Ascending aorta (tissue), 2 donors: ENCODE results near the gene CHAD. TPM values are rescaled to one million over a fixed set of nuclear protein-coding genes. Genes with fewer than 3 reads are reported as not detected.

Experiments
- DNase-seq, 2 donors: peaks; one replicate each; pipeline ENCODE4 v3.0.0-alpha.2; 2019; ENCODE audit warnings: low spot score in 2 of 2
- H3K27ac ChIP-seq, 2 donors: fragments of 200-600 bp; sonication (generic); one replicate each; pipeline ENCODE4 v1.5.1; 2016 to 2017; ENCODE audit warnings: mild to moderate bottlenecking in 1 of 2
- H3K27me3 ChIP-seq: fragments of 200-600 bp; sonication (generic); one replicate; pipeline ENCODE4 v1.5.1; 2017
- H3K36me3 ChIP-seq, 2 donors: fragments of 200-600 bp; sonication (generic); one replicate each; pipeline ENCODE4 v1.5.1; 2016
- H3K4me1 ChIP-seq, 2 donors: fragments of 200-600 bp; sonication (generic); one replicate each; pipeline ENCODE4 v1.5.1; 2016 to 2017; ENCODE audit warnings: mild to moderate bottlenecking in 1 of 2
- H3K4me3 ChIP-seq, 2 donors: fragments of 200-600 bp; sonication (generic); one replicate each; pipeline ENCODE4 v1.5.1; 2016 to 2017; ENCODE audit warnings: mild to moderate bottlenecking in 1 of 2
- H3K9me3 ChIP-seq, 2 donors: fragments of 200-600 bp; sonication (generic); one replicate each; pipeline ENCODE4 v1.5.1; 2016
- intact Hi-C: fragments of 100-400 bp; cut with DNase I; formaldehyde crosslinking; loops from one replicate; pipeline ENCODE4 v1.15.1; 2023
- total RNA-seq: library from RNA; depleted of rRNA; stranded (reverse); fragments of >200 nt; gene quantifications from one replicate; pipeline ENCODE4 v1.1.0, GENCODE V29; 2016
- TF ChIP-seq, protein P1 (sequence below), 3 experiments: fragments of 200-600 bp in 2 of 3; fragments of 450-650 bp in 1 of 3; sonication (generic) in 2 of 3; IDR thresholded peaks; one replicate each; pipeline ENCODE4 v1.5.1; 2016 to 2019; ENCODE audit warnings: antibody characterized with exemption in 3 of 3, mild to moderate bottlenecking in 1 of 3, moderate library complexity in 1 of 3

Gene CHAD
- total RNA-seq, 1 donor from 2014 or later = not detected

GRCh38 chr17:50440838-50441829 is 27.5 kb downstream of the CHAD start:
- Histone ChIP-seq H3K36me3 (no peaks in the 10 kb centered on the region), H3K9me3 (no peaks in the 10 kb centered on the region), H3K27ac (no peak overlapping the region), H3K4me1 (no peaks in the 10 kb centered on the region), H3K27me3 (no peaks in the 10 kb centered on the region), H3K4me3 (no peak overlapping the region)
- DNase-seq = no peak
- intact Hi-C loops = no loop called here
- TF ChIP-seq, protein P1, sequence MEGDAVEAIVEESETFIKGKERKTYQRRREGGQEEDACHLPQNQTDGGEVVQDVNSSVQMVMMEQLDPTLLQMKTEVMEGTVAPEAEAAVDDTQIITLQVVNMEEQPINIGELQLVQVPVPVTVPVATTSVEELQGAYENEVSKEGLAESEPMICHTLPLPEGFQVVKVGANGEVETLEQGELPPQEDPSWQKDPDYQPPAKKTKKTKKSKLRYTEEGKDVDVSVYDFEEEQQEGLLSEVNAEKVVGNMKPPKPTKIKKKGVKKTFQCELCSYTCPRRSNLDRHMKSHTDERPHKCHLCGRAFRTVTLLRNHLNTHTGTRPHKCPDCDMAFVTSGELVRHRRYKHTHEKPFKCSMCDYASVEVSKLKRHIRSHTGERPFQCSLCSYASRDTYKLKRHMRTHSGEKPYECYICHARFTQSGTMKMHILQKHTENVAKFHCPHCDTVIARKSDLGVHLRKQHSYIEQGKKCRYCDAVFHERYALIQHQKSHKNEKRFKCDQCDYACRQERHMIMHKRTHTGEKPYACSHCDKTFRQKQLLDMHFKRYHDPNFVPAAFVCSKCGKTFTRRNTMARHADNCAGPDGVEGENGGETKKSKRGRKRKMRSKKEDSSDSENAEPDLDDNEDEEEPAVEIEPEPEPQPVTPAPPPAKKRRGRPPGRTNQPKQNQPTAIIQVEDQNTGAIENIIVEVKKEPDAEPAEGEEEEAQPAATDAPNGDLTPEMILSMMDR (IDR thresholded peaks at IDR 0.05) = no peak

GRCh38 chr17:50440172-50440837 is 28.4 kb downstream of the CHAD start:
- no peaks in the 10 kb centered on the region for H3K36me3 ChIP-seq
- H3K4me3 ChIP-seq = no peak overlapping the region
- no peaks in the 10 kb centered on the region for H3K4me1 ChIP-seq
- H3K27ac ChIP-seq = no peak overlapping the region
- H3K9me3 ChIP-seq = no peaks in the 10 kb centered on the region
- intact Hi-C loops = no loop called here
- TF ChIP-seq, protein P1 (IDR thresholded peaks at IDR 0.05) = no peak
- no peak for DNase-seq
- no peaks in the 10 kb centered on the region for H3K27me3 ChIP-seq

DNA sequence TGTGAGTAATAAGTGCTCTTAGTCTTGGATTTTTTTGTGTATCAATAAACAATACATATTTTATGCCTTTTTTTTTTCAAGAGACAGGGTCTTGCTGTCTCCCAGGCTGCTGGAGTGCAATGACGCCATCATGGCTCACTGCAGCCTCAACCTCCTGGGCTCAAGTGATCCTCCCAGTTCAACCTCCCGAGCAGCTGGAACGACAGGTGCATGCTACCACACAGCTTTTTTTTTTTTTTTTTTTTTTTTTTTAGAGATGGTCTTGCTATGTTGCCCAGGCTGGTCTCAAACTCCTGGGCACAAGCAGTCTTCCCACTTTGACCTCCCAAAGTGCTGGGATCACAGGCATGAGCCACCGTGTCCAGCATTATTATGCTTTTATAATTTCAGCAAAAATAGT is 29.7 kb downstream of the CHAD start:
- H3K36me3 ChIP-seq = no peaks in the 10 kb centered on the region
- no peak overlapping the region for H3K4me3 ChIP-seq
- DNase-seq = no peak
- TF ChIP-seq, protein P1 (IDR thresholded peaks at IDR 0.05) = no peak
- no peaks in the 10 kb centered on the region for H3K27me3 ChIP-seq
- H3K9me3 ChIP-seq = no peaks in the 10 kb centered on the region
- H3K27ac ChIP-seq = no peak overlapping the region
- H3K4me1 ChIP-seq = no peaks in the 10 kb centered on the region
- intact Hi-C loops = no loop called here

GRCh38 chr17:50437409-50437808 is 31.3 kb downstream of the CHAD start:
- Histone ChIP-seq H3K4me1 (no peaks in the 10 kb centered on the region), H3K27me3 (no peaks in the 10 kb centered on the region), H3K9me3 (no peaks in the 10 kb centered on the region), H3K36me3 (no peaks in the 10 kb centered on the region), H3K27ac (no peak overlapping the region), H3K4me3 (no peak overlapping the region)
- no peak for DNase-seq
- intact Hi-C loops = no loop called here
- TF ChIP-seq, protein P1 (IDR thresholded peaks at IDR 0.05) = no peak

DNA sequence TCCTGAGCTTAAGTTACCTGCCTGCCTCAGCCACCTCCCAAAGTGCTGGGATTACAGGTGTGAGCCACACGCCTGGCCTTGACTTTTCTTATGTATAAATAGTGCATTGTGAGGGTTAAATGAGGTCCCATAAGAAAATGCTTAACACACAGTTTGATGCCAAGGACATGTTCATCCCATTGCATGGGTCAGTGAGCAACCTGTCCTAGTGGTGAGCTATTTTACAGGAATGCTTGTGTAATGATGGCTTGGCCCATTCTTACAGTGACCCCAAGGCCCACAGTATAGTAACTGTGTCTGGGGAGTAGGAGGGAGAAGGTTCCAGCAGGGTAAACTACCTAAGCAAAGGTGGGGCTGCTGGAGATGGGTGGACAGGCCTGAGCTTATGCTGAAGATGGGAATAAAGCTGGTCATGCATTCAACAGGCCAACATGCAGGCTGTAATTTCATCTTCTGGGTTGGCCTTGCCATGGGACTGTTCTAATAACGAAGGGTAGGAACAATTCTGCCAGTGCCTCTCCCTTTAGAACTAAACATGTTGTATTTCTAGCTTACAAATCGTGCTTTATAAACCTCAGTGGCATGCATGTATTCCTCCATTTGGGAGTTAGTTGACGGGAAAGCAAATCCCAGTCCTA is 36.4 kb downstream of the CHAD start:
- Histone ChIP-seq H3K27ac (no peak overlapping the region), H3K4me3 (no peak overlapping the region), H3K9me3 (no peaks in the 10 kb centered on the region), H3K36me3 (no peaks in the 10 kb centered on the region), H3K27me3 (no peaks in the 10 kb centered on the region), H3K4me1 (peaks cover 0 to 4% of the 10 kb centered on the region in 2 donors)
- TF ChIP-seq, protein P1 (IDR thresholded peaks at IDR 0.05) = no peak
- DNase-seq = no peak
- intact Hi-C loops = no loop called here
